HCT116 (cell line): ENCODE results near the gene PDE4D. TPM values are rescaled to one million over a fixed set of nuclear protein-coding genes. Genes with fewer than 3 reads are reported as not detected.

ENCODE experiments used
- ATAC-seq: fragments of 200-7000 bp; cut with Tn5 transposase; 2 replicates; pipeline ENCODE4 v1.9.1; 2020; ENCODE audit warnings: mild to moderate bottlenecking, moderate library complexity
- BruUV-seq: library from RNA; stranded (reverse); fragments of 400-500 nt; replicated peaks from 2 replicates; lab custom pipeline; 2021; lab: Mats Ljungman, UMichigan
- CTCF ChIA-PET: fragments of 300-600 bp; sonication (Branson Sonifier 250); formaldehyde crosslinking; loops from one replicate; lab custom pipeline; 2021; ENCODE audit warnings: antibody characterized with exemption; lab: Charles Lee
- POLR2A ChIA-PET: fragments of 300-600, 350-600 bp; sonication (Branson Sonifier 250); formaldehyde crosslinking; loops from one replicate; lab custom pipeline; 2021; ENCODE audit warnings: antibody characterized with exemption; lab: Charles Lee
- RAD21 ChIA-PET, 2 experiments: fragments of 300-600 bp; sonication (Branson Sonifier 250); formaldehyde crosslinking; loops; one replicate each; lab custom pipeline; 2023; ENCODE audit warnings: low total read pairs in 2 of 2; ENCODE audit not compliant: uncharacterized antibody in 2 of 2, unreplicated experiment in 2 of 2, low non-redundant PET in 1 of 2; lab: Charles Lee
- DNase-seq: peaks from one replicate; pipeline ENCODE4 v3.0.0-alpha.2; 2010; ENCODE audit warnings: low read depth, low spot score
- H2AFZ ChIP-seq: fragments of 200-600 bp; shearing (Covaris generic), sonication (generic); 2 replicates; pipeline ENCODE4 v1.6.1; 2017; ENCODE audit warnings: low read depth, mixed run types, mixed read lengths, antibody characterized with exemption, low read length; ENCODE audit not compliant: poor library complexity, severe bottlenecking
- H3K27ac ChIP-seq: 2 replicates; pipeline ENCODE4 v1.5.1; 2012; ENCODE audit warnings: low read depth, low read length
- H3K27me3 ChIP-seq: fragments of 200-600 bp; sonication (generic); 2 replicates; pipeline ENCODE4 v1.6.1; 2016; ENCODE audit warnings: mixed run types, low read length, mixed read lengths; ENCODE audit not compliant: insufficient read depth
- H3K36me3 ChIP-seq, 2 experiments: fragments of 200-500 bp in 1 of 2; fragments of 200-600 bp in 1 of 2; sonication (Bioruptor generic) in 1 of 2; sonication (generic) in 1 of 2; 2 replicates each; pipeline versions ENCODE4 v1.5.1 to v1.6.1; 2014 to 2016; ENCODE audit warnings: low read length in 2 of 2, inconsistent platforms in 1 of 2, mixed read lengths in 1 of 2, mixed run types in 1 of 2; ENCODE audit not compliant: insufficient read depth in 2 of 2, control insufficient read depth in 1 of 2
- H3K4me1 ChIP-seq, 2 experiments: fragments of 200-600 bp in 1 of 2; sonication (generic) in 1 of 2; 2 replicates each; pipeline versions ENCODE4 v1.5.1 to v1.6.1; 2012 to 2017; ENCODE audit warnings: low read length in 2 of 2, inconsistent platforms in 1 of 2, mild to moderate bottlenecking in 1 of 2, mixed read lengths in 1 of 2, mixed run types in 1 of 2, moderate library complexity in 1 of 2; ENCODE audit not compliant: insufficient read depth in 2 of 2, control insufficient read depth in 1 of 2
- H3K4me2 ChIP-seq: fragments of 200-600 bp; sonication (generic); 2 replicates; pipeline ENCODE4 v1.6.1; 2017; ENCODE audit warnings: mixed run types, low read length, mixed read lengths
- H3K4me3 ChIP-seq, 2 experiments: fragments of 200-600 bp in 1 of 2; sonication (generic) in 1 of 2; replicated peaks in 1 of 2; 2 replicates each; pipeline ENCODE4 v1.5.1; 2011 to 2016; ENCODE audit warnings: low read length in 2 of 2, control low read depth in 1 of 2, low read depth in 1 of 2, mild to moderate bottlenecking in 1 of 2, mixed read lengths in 1 of 2, mixed run types in 1 of 2
- H3K79me2 ChIP-seq: fragments of 200-600 bp; sonication (generic); 2 replicates; pipeline ENCODE4 v1.6.1; 2017; ENCODE audit warnings: mild to moderate bottlenecking, mixed run types, low read length, moderate library complexity, mixed read lengths; ENCODE audit not compliant: insufficient read depth
- H3K9ac ChIP-seq: fragments of 200-600 bp; sonication (generic); 2 replicates; pipeline ENCODE4 v1.6.1; 2016; ENCODE audit warnings: low read length, mixed read lengths
- H3K9me2 ChIP-seq: fragments of 200-600 bp; sonication (generic), shearing (Covaris generic); 2 replicates; pipeline ENCODE4 v1.6.1; 2017; ENCODE audit warnings: mixed run types, mild to moderate bottlenecking, moderate library complexity; ENCODE audit not compliant: insufficient read depth
- H3K9me3 ChIP-seq, 2 experiments: fragments of 200-500 bp in 1 of 2; fragments of 200-600 bp in 1 of 2; sonication (Bioruptor generic) in 1 of 2; sonication (generic) in 1 of 2; 2 replicates each; pipeline ENCODE4 v1.6.1; 2014 to 2017; ENCODE audit warnings: low read length in 2 of 2, mixed read lengths in 2 of 2, inconsistent platforms in 1 of 2, low read depth in 1 of 2, mild to moderate bottlenecking in 1 of 2, mixed run types in 1 of 2, moderate library complexity in 1 of 2; ENCODE audit not compliant: control insufficient read depth in 1 of 2, insufficient read depth in 1 of 2
- H4K20me1 ChIP-seq: fragments of 200-600 bp; sonication (generic), shearing (Covaris generic); 2 replicates; pipeline ENCODE4 v1.6.1; 2017; ENCODE audit warnings: mixed run types, mild to moderate bottlenecking, moderate library complexity; ENCODE audit not compliant: insufficient read depth
- ATF3 ChIP-seq: IDR thresholded peaks from 2 replicates; pipeline ENCODE4 v1.6.1; 2012
- CEBPB ChIP-seq: IDR thresholded peaks from 2 replicates; pipeline ENCODE4 v1.6.1; 2012; ENCODE audit warnings: low read depth
- CTCF ChIP-seq, 3 experiments: fragments of 200-600 bp in 1 of 3; sonication (generic) in 1 of 3; IDR thresholded peaks in 2 of 3; conservative IDR thresholded peaks in 1 of 3; 2 replicates each; pipeline ENCODE4 v1.5.1; 2012 to 2017; ENCODE audit warnings: low read depth in 2 of 3, low read length in 2 of 3, antibody characterized with exemption in 1 of 3, borderline replicate concordance in 1 of 3, control low read depth in 1 of 3, mild to moderate bottlenecking in 1 of 3, mixed read lengths in 1 of 3, mixed run types in 1 of 3, moderate library complexity in 1 of 3; ENCODE audit not compliant: insufficient read depth in 1 of 3
- EGR1 ChIP-seq: IDR thresholded peaks from 2 replicates; pipeline ENCODE4 v1.6.1; 2012; ENCODE audit warnings: low read depth
- ELF1 ChIP-seq: IDR thresholded peaks from 2 replicates; pipeline ENCODE4 v1.6.1; 2012; ENCODE audit warnings: low read depth, borderline replicate concordance
- EZH2 ChIP-seq: fragments of 200-600 bp; sonication (generic); IDR thresholded peaks from 2 replicates; pipeline ENCODE4 v1.6.1; 2017; ENCODE audit warnings: antibody characterized with exemption, mixed run types
- FOSL1 ChIP-seq: IDR thresholded peaks from 2 replicates; pipeline ENCODE4 v1.6.1; 2012; ENCODE audit warnings: low read depth
- MAX ChIP-seq: IDR thresholded peaks from 2 replicates; pipeline ENCODE4 v1.6.1; 2012
- POLR2A ChIP-seq: IDR thresholded peaks from 2 replicates; pipeline ENCODE4 v1.7.0; 2011; ENCODE audit warnings: borderline replicate concordance; ENCODE audit not compliant: insufficient read depth, insufficient read length; ENCODE audit errors: extremely low read depth
- RAD21 ChIP-seq: IDR thresholded peaks from 2 replicates; pipeline ENCODE4 v1.6.1; 2012; ENCODE audit warnings: low read depth, mild to moderate bottlenecking
- SIN3A ChIP-seq: IDR thresholded peaks from 2 replicates; pipeline ENCODE4 v1.6.1; 2012; ENCODE audit warnings: low read depth
- SRF ChIP-seq: IDR thresholded peaks from 2 replicates; pipeline ENCODE4 v1.6.1; 2012; ENCODE audit warnings: low read depth
- YY1 ChIP-seq: IDR thresholded peaks from 2 replicates; pipeline ENCODE4 v1.6.1; 2011; ENCODE audit warnings: low read length, low read depth, moderate library complexity, mild to moderate bottlenecking; ENCODE audit not compliant: insufficient replicate concordance; ENCODE audit errors: extremely low read depth
- intact Hi-C: fragments of 100-400 bp; cut with micrococcal nuclease; formaldehyde crosslinking; loops from 2 replicates; pipeline ENCODE4 v1.10.0; 2022
- total RNA-seq: library from RNA; stranded (reverse); gene quantifications from one replicate; pipeline ENCODE4 v1.2.1, GENCODE V29; 2021; ENCODE audit not compliant: unreplicated experiment

Gene PDE4D
- total RNA-seq, 1 experiment from 2014 or later, result 1.1 TPM

GRCh38 chr5:59197911-59198310, 695.6 kb downstream of the PDE4D start:
- ChIA-PET CTCF (no interaction called here), POLR2A (no interaction called here), RAD21 (no interaction called here)
- H3K9me2 ChIP-seq, result no peaks in the 10 kb centered on the region
- H3K4me2 ChIP-seq, result no peak overlapping the region
- intact Hi-C loops, result no loop called here
- peaks cover 4% of the 10 kb centered on the region; the same call in 1 of the 2 replicates for H3K27me3 ChIP-seq
- peaks cover 0 to 3% of the 10 kb centered on the region in 2 experiments; a peak in 1 of 4 replicates for H3K9me3 ChIP-seq
- H3K27ac ChIP-seq, result no peak overlapping the region
- H3K4me3 ChIP-seq, result no peak overlapping the region
- no peak for DNase-seq
- H2AFZ ChIP-seq, result no peak overlapping the region
- no peak for TF ChIP-seq RAD21
- TF ChIP-seq MAX, result no peak
- TF ChIP-seq YY1, result no peak
- TF ChIP-seq ELF1, result no peak
- no peak for TF ChIP-seq EGR1
- no peak for TF ChIP-seq SIN3A
- TF ChIP-seq CTCF (IDR thresholded peaks at IDR 0.05 in 2 of 3, conservative IDR thresholded peaks at IDR 0.05 in 1 of 3; ENCODE audit: borderline replicate concordance in 1 of 3, insufficient read depth in 1 of 3, low read depth in 2 of 3, low read length in 2 of 3), result no peak
- no peak for TF ChIP-seq CEBPB
- no peak for TF ChIP-seq FOSL1
- no peak for TF ChIP-seq POLR2A
- TF ChIP-seq ATF3, result no peak
- TF ChIP-seq SRF, result no peak
- no peak for TF ChIP-seq EZH2
- H3K9ac ChIP-seq, result no peak overlapping the region
- H3K79me2 ChIP-seq, result no peaks in the 10 kb centered on the region
- BruUV-seq, result no TSS peak
- no peaks in the 10 kb centered on the region for H3K36me3 ChIP-seq
- no peaks in the 10 kb centered on the region for H4K20me1 ChIP-seq
- no peak for ATAC-seq
- H3K4me1 ChIP-seq, result no peaks in the 10 kb centered on the region
